Retinal pigment epithelial cell (primary cell): Measurements from ENCODE around the gene PEAR1.
A peak's percentile ranks its signal among the peaks of the same experiment; 100 is the strongest.

ENCODE experiments used
- DNase-seq: peaks from one replicate; pipeline ENCODE4 v3.0.0-alpha.2; 2010; ENCODE audit warnings: low read depth
- H3K4me3 ChIP-seq: 2 replicates; pipeline ENCODE4 v1.5.1; 2011; ENCODE audit warnings: mild to moderate bottlenecking, low read length, control low read depth, moderate library complexity
- TF ChIP-seq, protein P1 (sequence below): conservative IDR thresholded peaks from 2 replicates; pipeline ENCODE4 v1.5.1; 2011; ENCODE audit warnings: low read depth, low read length, control low read depth, inconsistent platforms

Gene PEAR1

DNA sequence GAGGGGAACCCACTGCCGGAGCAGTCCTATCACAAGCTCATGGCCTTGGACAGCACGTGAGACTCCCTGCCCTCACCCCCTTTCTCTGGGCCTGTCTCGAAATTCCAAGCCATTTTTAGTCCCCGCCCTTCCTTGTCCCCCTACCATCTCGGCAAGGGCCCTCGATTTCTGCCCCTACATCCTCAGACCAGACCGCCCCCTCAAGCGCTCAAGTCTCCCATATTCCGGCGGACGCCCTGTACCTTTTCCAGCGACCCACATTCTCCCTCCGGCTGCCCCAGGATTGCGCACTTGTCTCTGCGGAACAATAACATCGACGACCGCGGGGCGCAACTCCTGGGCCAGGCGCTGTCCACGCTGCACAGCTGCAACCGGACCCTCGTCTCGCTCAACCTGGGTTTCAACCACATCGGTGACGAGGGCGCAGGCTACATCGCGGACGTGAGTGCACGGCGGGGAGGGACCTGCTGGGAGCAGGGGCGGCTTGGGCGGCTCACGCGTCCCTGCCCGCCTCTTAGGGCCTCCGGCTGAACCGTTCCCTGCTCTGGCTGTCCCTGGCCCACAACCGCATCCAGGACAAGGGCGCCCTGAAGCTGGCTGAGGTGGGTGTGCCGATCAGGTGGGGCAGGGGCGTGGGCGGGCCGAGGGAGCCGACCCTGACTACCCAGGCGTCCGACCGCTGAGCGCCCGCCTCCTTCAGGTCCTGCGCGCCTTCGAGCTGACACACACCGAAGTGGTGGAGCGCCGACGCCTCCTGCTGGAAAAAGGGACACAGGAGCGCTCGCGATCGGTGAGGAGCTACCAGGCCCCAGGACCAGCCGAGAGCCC lies 33.9 kb downstream of the PEAR1 start:
- peak; percentile 19 for DNase-seq
- H3K4me3 ChIP-seq: peak overlapping the region; percentile 46
- TF ChIP-seq, protein P1, sequence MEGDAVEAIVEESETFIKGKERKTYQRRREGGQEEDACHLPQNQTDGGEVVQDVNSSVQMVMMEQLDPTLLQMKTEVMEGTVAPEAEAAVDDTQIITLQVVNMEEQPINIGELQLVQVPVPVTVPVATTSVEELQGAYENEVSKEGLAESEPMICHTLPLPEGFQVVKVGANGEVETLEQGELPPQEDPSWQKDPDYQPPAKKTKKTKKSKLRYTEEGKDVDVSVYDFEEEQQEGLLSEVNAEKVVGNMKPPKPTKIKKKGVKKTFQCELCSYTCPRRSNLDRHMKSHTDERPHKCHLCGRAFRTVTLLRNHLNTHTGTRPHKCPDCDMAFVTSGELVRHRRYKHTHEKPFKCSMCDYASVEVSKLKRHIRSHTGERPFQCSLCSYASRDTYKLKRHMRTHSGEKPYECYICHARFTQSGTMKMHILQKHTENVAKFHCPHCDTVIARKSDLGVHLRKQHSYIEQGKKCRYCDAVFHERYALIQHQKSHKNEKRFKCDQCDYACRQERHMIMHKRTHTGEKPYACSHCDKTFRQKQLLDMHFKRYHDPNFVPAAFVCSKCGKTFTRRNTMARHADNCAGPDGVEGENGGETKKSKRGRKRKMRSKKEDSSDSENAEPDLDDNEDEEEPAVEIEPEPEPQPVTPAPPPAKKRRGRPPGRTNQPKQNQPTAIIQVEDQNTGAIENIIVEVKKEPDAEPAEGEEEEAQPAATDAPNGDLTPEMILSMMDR: peak; percentile 80

DNA sequence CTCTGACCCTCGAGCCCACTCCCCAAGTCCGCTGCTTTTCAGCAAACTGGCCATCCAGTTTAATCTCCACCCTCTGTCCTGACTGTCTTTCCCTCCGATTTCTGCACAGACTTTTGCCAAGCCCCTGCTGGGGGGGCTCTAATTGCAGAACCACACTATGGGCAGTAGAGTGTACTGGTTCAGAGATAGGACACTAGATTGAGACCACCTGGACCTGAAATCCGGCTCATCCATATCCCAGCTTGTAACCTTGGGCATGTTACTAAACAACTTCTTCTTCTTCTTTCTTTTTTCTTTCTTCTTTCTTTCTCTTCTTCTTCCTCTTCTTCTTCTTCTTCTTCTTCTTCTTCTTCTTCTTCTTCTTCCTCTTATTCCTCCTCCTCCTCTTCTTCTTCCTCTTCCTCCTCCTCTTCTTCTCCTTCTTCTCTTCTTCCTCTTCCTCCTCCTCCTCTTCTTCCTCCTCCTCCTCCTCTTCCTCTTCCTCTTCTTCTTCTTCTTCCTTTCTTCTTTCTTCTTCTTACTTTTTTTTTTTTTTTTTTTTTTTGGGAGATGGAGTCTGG lies 34.6 kb downstream of the PEAR1 start:
- TF ChIP-seq, protein P1: no peak
- H3K4me3 ChIP-seq: peak overlapping the region; percentile 46
- DNase-seq: no peak

DNA sequence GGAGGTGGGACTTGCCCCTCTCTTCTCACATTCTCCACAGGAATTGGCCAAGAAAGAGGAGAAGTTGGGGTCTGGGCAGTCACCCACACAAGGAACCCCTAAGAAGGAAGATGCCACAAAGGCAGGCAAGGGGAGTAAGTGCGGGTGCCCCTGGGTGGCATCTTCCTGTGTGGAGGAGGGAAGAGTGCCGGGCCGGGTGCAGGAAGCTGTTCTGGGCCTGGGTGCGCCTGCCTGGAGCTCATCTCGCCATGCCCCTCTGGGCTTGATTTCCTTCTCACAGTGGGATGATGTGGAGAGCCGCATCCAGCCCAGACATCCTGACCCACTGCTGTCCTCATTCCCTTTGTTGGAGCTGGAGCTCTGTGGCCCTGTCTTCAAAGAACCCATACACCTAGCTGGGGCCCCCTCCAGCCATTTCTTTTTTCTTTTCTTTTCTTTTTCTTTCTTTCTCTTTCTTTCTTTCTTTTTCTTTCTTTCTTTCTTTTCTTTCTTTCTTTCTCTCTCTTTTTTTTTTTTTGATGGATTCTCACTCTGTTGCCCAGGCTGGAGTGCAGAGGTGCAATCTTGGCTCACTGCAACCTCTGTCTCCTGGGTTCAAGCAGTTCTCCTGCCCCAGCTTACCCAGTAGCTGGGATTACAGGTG lies 36.2 kb downstream of the PEAR1 start:
- TF ChIP-seq, protein P1: no peak
- no peak overlapping the region for H3K4me3 ChIP-seq

DNA sequence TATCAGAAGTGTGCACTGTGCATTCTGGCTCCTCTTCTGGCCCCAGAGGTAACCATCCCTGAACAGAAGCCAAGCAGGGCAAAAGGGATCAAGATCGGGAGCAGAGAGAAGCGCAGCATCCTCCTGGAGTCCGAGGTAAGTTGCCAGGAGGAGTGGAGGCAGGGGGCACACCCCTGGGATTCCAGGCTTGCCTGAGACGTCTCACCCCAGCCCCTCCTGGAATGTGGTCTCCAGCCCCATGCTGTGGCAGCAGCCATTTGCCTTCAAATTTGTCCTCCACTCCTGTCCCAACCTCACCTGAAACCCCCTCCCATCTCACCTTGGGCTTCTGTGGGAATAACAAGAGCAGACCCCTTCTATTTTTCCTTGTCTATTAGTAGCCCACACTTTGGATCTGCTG lies 37.0 kb downstream of the PEAR1 start:
- no peak for DNase-seq
- TF ChIP-seq, protein P1: no peak
- H3K4me3 ChIP-seq: no peak overlapping the region

More for the DNA sequence above, 36.2 kb downstream of the PEAR1 start:
- no peak for DNase-seq

DNA sequence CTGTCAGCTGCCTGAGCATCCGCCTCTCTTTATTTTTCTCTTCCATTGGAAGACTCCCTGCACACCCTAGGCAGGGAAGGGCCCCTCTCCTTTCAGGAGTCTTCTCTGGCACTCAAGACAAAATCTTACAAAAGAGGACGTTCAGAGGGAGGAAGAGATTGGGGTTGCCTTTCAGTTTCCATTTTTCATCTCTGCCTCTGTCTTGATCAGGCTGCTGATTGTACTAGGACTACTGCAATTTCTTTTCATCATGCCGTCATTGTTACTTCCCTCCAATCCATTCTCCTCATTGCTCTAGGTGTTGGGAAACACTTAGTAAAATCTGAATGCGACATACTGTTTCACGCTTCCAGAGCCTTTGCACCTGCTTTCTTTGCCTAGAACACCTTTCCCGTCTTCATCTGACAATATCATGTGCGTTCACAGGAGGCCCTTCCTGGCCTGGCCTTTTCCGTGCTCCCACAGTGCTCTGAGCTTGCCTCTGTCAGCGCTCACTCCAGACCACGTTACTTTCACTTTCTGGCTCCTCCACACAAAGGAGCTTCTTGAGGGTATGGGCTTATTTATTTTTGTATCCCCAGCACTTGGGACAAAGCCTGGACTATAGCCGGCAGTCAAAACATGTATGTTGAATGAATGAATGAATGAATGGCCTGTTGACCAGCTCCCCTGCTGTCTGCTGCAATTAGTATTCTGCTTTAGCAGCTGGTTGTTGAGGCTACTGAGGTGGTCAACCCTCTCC lies 37.9 kb downstream of the PEAR1 start:
- H3K4me3 ChIP-seq: no peak overlapping the region
- DNase-seq: no peak
- TF ChIP-seq, protein P1: no peak

DNA sequence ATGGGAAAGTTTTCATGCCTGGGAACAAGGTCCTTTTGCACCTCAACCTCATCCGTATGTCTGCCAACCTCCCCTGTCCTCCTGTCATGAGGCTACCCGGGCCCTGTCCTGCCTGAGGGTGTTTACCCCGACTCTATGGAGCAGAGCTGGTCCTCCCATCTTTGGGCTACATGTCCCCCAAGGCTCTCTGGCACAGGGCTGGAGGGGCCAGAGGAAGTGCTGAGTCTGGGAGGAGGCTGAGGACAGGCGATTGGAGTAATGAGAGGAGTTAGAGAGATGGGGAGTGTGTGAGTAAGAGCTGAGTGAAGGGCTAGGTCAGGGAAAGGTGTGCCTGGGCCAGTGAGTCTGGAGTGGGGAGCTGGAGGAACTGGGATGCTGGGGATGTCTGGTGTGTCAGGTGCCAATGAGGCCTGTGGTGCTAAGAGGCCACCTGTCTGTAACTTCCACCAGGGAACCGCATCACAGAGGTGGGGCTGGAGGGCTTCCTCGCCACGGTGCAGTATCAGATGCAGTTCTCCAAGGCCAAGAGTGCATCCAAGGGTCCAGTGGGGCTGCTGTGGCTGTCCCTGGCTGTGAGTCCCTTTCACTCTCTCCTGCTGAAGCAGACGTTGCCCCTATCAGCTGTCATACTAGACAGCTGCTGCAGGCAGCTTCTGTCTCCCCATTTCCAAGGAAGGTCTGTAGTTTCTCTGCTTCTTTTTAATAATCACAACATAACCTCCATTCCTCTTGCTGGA lies 38.6 kb downstream of the PEAR1 start:
- no peak overlapping the region for H3K4me3 ChIP-seq
- TF ChIP-seq, protein P1: no peak
- DNase-seq: no peak
